ENCODE data around the gene METTL16. TPM values are rescaled to one million over a fixed set of nuclear protein-coding genes. Genes with fewer than 3 reads are reported as not detected.

METTL16 gene
- total and polyA plus RNA-seq, 2 donors (not counting 1 experiment from before 2014, with no cell fraction given), result 19.2 to 56.5 TPM

- no peaks in the 10 kb centered on the region for H3K27me3 ChIP-seq (replicated peaks in 1 of 4; ENCODE audit: control extremely low read depth in 1 of 4, control insufficient read depth in 3 of 4, insufficient read depth in 4 of 4, low read length in 3 of 4)
- peaks cover 52 to 67% of the 10 kb centered on the region in 2 donors for H3K4me1 ChIP-seq (ENCODE audit: control insufficient read depth in 2 of 2, insufficient read depth in 2 of 2, low read length in 2 of 2)
- peak overlapping the region; percentile 95 for H3K27ac Mint-ChIP-seq
- ATAC-seq (ENCODE audit: low read depth), result peak; percentile 50
- peak overlapping the region; percentile 96 for H3K9ac ChIP-seq (ENCODE audit: low read length)
- H3K27ac ChIP-seq (ENCODE audit: low read length in 2 of 2), result peak overlapping the region; percentile 97 to 99
- H3K27me3 Mint-ChIP-seq, result no peaks in the 10 kb centered on the region
- peak overlapping the region; percentile 90 for H3K4me3 Mint-ChIP-seq
- peak overlapping the region; percentile 34 for H2AFZ ChIP-seq (ENCODE audit: insufficient read depth, low read depth, low read length, poor library complexity, severe bottlenecking)
- peaks cover 66% of the 10 kb centered on the region for H3K4me1 Mint-ChIP-seq
- H3K79me2 ChIP-seq (ENCODE audit: control insufficient read depth, insufficient read depth, low read length), result peaks cover 77% of the 10 kb centered on the region
- no peaks in the 10 kb centered on the region for H3K9me3 Mint-ChIP-seq (ENCODE audit: insufficient read depth)
- H3K4me2 ChIP-seq (replicated peaks; ENCODE audit: low read depth, low read length, poor library complexity, severe bottlenecking), result peak overlapping the region; percentile 96
- WGBS (ENCODE audit: insufficient coverage), result under 1% methylated on average over 91 of the region's 99 CpGs
- peak; percentile 94 for DNase-seq
- H3K36me3 ChIP-seq (replicated peaks in 1 of 2; ENCODE audit: control extremely low read depth in 1 of 2, control insufficient read depth in 1 of 2, extremely low read depth in 1 of 2, insufficient read depth in 2 of 2, low read length in 1 of 2), result peaks cover 0 to 2% of the 10 kb centered on the region in 2 experiments
- H4K20me1 ChIP-seq (ENCODE audit: control insufficient read depth, insufficient read depth, low read length, poor library complexity, severe bottlenecking), result peaks cover 84% of the 10 kb centered on the region
- no peaks in the 10 kb centered on the region for H3K9me3 ChIP-seq (ENCODE audit: control extremely low read depth in 1 of 3, control insufficient read depth in 2 of 3, insufficient read depth in 1 of 3, low read length in 2 of 3)
- POLR2A ChIA-PET, result interaction anchor here (0.6 to 3.4 kb wide), 9 partner anchors 9 to 1973 kb away, joined by 3 to 51 read pairs (median 4); partner anchors contain the start of genes SGSM2, TSR1 and UBE2G1
- intact Hi-C loops (cut with micrococcal nuclease), result loop anchor here (2.0 to 5.0 kb wide), 5 partner anchors 57 to 1206 kb away; partner anchors contain the start of genes METTL16, OVCA2, SGSM2 and TSR1
- CTCF ChIA-PET, result interaction anchor here (1.2 to 5.1 kb wide), 3 partner anchors 8 to 23 kb away, joined by 8 to 69 read pairs (median 40); no protein-coding TSS in a partner anchor
- H3K4me3 ChIP-seq (ENCODE audit: control extremely low read depth in 1 of 5, extremely low read depth in 1 of 5, insufficient read depth in 1 of 5, low read depth in 2 of 5, low read length in 4 of 5), result peak overlapping the region; percentile 56 to 98 (median 85)
- TF ChIP-seq CTCF (IDR thresholded peaks at IDR 0.05) (no peak), EZH2 (IDR thresholded peaks at IDR 0.05; ENCODE audit: borderline replicate concordance, insufficient read depth, low read depth, low read length, poor library complexity, severe bottlenecking) (no peak)
These were observed 118.3 kb downstream of the METTL16 start for GRCh38 chr17:2393174-2393953.

Measured in B cell (primary cell).